HL-60 (cell line): Measurements from ENCODE around the gene MYO16.

Source experiments
- DNase-seq, 2 experiments: peaks; one replicate each; pipeline ENCODE4 v3.0.0-alpha.2; 2010 to 2020; ENCODE audit warnings: low read depth in 1 of 2, low spot score in 1 of 2
- H3K27ac ChIP-seq: fragments of 250-450 bp; sonication (Bioruptor Pico); replicated peaks from 2 replicates; pipeline ENCODE4 v1.5.1; 2020; ENCODE audit warnings: mild to moderate bottlenecking, moderate library complexity
- H3K27me3 ChIP-seq: fragments of 250-450 bp; sonication (Bioruptor Pico); 2 replicates; pipeline ENCODE4 v1.5.1; 2021; ENCODE audit warnings: mild to moderate bottlenecking, moderate library complexity; ENCODE audit not compliant: insufficient read depth, poor library complexity, severe bottlenecking
- H3K4me3 ChIP-seq: replicated peaks from 2 replicates; pipeline ENCODE4 v1.5.1; 2011; ENCODE audit warnings: mild to moderate bottlenecking, control low read depth, low read length; ENCODE audit not compliant: insufficient read depth
- GABPA ChIP-seq: IDR thresholded peaks from 2 replicates; pipeline ENCODE4 v1.6.1; 2012; ENCODE audit warnings: low read depth
- POLR2AphosphoS5 ChIP-seq: IDR thresholded peaks from 2 replicates; pipeline ENCODE4 v1.6.1; 2012; ENCODE audit warnings: low read depth
- SPI1 ChIP-seq: IDR thresholded peaks from 2 replicates; pipeline ENCODE4 v1.6.1; 2012; ENCODE audit warnings: low read depth, mild to moderate bottlenecking, borderline replicate concordance
- TF ChIP-seq, protein P1 (sequence below): IDR thresholded peaks from one replicate; pipeline ENCODE4 v1.5.1; 2011; ENCODE audit warnings: low read length, control low read depth, inconsistent platforms; ENCODE audit not compliant: insufficient read depth
- TF ChIP-seq, protein P2 (sequence below): IDR thresholded peaks from 2 replicates; pipeline ENCODE4 v1.6.1; 2012; ENCODE audit warnings: low read depth; ENCODE audit not compliant: insufficient replicate concordance

The MYO16 gene

DNA sequence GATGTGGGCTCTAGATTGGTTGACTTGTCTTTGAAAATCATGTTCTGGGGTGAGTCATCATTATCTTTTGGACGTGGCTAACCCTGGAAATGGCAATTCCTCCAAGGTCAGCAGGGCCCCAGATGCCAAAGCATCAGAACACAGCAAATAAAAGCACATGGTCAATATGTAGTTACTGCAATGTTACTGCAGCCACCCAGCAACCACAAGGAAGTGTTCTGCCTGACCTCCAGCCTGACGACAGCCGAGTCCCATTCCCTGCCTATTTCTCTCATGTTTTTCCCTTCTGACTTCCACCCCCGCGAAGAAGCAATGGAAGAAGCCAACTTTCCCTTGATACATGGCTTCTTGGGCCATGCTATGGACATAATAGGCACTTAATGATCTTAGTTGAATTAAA lies 579.1 kb downstream of the MYO16 start:
- Histone ChIP-seq H3K27me3 (no peaks in the 10 kb centered on the region), H3K4me3 (no peak overlapping the region), H3K27ac (no peak overlapping the region)
- no peak for TF ChIP-seq POLR2AphosphoS5
- TF ChIP-seq SPI1 = no peak
- TF ChIP-seq, protein P1, sequence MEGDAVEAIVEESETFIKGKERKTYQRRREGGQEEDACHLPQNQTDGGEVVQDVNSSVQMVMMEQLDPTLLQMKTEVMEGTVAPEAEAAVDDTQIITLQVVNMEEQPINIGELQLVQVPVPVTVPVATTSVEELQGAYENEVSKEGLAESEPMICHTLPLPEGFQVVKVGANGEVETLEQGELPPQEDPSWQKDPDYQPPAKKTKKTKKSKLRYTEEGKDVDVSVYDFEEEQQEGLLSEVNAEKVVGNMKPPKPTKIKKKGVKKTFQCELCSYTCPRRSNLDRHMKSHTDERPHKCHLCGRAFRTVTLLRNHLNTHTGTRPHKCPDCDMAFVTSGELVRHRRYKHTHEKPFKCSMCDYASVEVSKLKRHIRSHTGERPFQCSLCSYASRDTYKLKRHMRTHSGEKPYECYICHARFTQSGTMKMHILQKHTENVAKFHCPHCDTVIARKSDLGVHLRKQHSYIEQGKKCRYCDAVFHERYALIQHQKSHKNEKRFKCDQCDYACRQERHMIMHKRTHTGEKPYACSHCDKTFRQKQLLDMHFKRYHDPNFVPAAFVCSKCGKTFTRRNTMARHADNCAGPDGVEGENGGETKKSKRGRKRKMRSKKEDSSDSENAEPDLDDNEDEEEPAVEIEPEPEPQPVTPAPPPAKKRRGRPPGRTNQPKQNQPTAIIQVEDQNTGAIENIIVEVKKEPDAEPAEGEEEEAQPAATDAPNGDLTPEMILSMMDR = no peak
- no peak for TF ChIP-seq GABPA
- TF ChIP-seq, protein P2, sequence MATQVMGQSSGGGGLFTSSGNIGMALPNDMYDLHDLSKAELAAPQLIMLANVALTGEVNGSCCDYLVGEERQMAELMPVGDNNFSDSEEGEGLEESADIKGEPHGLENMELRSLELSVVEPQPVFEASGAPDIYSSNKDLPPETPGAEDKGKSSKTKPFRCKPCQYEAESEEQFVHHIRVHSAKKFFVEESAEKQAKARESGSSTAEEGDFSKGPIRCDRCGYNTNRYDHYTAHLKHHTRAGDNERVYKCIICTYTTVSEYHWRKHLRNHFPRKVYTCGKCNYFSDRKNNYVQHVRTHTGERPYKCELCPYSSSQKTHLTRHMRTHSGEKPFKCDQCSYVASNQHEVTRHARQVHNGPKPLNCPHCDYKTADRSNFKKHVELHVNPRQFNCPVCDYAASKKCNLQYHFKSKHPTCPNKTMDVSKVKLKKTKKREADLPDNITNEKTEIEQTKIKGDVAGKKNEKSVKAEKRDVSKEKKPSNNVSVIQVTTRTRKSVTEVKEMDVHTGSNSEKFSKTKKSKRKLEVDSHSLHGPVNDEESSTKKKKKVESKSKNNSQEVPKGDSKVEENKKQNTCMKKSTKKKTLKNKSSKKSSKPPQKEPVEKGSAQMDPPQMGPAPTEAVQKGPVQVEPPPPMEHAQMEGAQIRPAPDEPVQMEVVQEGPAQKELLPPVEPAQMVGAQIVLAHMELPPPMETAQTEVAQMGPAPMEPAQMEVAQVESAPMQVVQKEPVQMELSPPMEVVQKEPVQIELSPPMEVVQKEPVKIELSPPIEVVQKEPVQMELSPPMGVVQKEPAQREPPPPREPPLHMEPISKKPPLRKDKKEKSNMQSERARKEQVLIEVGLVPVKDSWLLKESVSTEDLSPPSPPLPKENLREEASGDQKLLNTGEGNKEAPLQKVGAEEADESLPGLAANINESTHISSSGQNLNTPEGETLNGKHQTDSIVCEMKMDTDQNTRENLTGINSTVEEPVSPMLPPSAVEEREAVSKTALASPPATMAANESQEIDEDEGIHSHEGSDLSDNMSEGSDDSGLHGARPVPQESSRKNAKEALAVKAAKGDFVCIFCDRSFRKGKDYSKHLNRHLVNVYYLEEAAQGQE = no peak
- no peak for DNase-seq

DNA sequence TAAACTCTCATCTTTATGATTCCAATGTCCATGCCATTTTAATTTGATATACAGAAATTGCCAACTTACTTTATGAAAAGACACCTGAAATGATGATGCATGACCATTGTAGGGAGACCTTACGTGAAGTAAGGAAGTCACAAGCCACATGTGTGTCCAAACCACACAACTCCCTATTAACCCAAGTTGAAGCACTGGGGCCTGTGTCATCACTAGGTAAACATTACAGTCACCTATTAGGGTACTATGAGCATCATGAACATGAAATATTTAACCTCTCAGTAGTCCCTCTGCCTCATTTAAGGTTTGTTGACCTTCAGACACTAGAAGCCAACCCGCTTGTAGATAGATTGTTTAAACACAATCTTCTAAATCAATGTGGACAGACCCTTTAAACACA lies 580.1 kb downstream of the MYO16 start:
- TF ChIP-seq, protein P1 = no peak
- TF ChIP-seq SPI1 (no peak), GABPA (no peak), POLR2AphosphoS5 (no peak)
- TF ChIP-seq, protein P2 = no peak
- Histone ChIP-seq H3K4me3 (no peak overlapping the region), H3K27me3 (no peaks in the 10 kb centered on the region), H3K27ac (no peak overlapping the region)
- no peak for DNase-seq

GRCh38 chr13:109211616-109212015 lies 582.2 kb downstream of the MYO16 start:
- H3K4me3 ChIP-seq = no peak overlapping the region
- DNase-seq = no peak
- no peak overlapping the region for H3K27ac ChIP-seq
- H3K27me3 ChIP-seq = no peaks in the 10 kb centered on the region
- TF ChIP-seq, protein P2 = no peak
- no peak for TF ChIP-seq SPI1
- TF ChIP-seq POLR2AphosphoS5 = no peak
- TF ChIP-seq GABPA = no peak
- TF ChIP-seq, protein P1 = no peak
